H9 (cell line): Measurements from ENCODE around the gene PEAK3. TPM values are rescaled to one million over a fixed set of nuclear protein-coding genes. Genes with fewer than 3 reads are reported as not detected.

Source experiments
- DNase-seq: peaks from one replicate; pipeline ENCODE4 v3.0.0-alpha.2; 2017
- H2AFZ ChIP-seq: one replicate; pipeline ENCODE4 v1.6.1; 2013; ENCODE audit warnings: mild to moderate bottlenecking, low read length, control low read depth, moderate library complexity
- H2AK5ac ChIP-seq: 2 replicates; pipeline ENCODE4 v1.6.1; 2013; ENCODE audit warnings: low read length, control low read depth, mixed read lengths; ENCODE audit not compliant: insufficient read length
- H2BK120ac ChIP-seq: one replicate; pipeline ENCODE4 v1.6.1; 2013; ENCODE audit warnings: low read depth, mild to moderate bottlenecking, low read length, control low read depth, inconsistent platforms; ENCODE audit not compliant: poor library complexity, severe bottlenecking
- H2BK12ac ChIP-seq: 2 replicates; pipeline ENCODE4 v1.6.1; 2013; ENCODE audit warnings: low read length, control low read depth, mixed read lengths, low read depth; ENCODE audit not compliant: insufficient read length
- H2BK15ac ChIP-seq: 2 replicates; pipeline ENCODE4 v1.6.1; 2013; ENCODE audit warnings: low read depth, low read length, control low read depth
- H2BK20ac ChIP-seq: one replicate; pipeline ENCODE4 v1.6.1; 2013; ENCODE audit warnings: low read depth, mild to moderate bottlenecking, low read length, control low read depth, inconsistent platforms; ENCODE audit not compliant: poor library complexity, severe bottlenecking
- H2BK5ac ChIP-seq: 2 replicates; pipeline ENCODE4 v1.6.1; 2013; ENCODE audit warnings: low read length, control low read depth, mixed read lengths; ENCODE audit not compliant: insufficient read length
- H3K14ac ChIP-seq: 2 replicates; pipeline ENCODE4 v1.6.1; 2013; ENCODE audit warnings: low read length, control low read depth; ENCODE audit not compliant: insufficient read depth
- H3K18ac ChIP-seq: 2 replicates; pipeline ENCODE4 v1.6.1; 2013; ENCODE audit warnings: low read depth, mild to moderate bottlenecking, mixed read lengths, low read length, control low read depth; ENCODE audit not compliant: insufficient read length
- H3K23ac ChIP-seq: 2 replicates; pipeline ENCODE4 v1.6.1; 2013; ENCODE audit warnings: low read length, control low read depth, mixed read lengths, low read depth; ENCODE audit not compliant: insufficient read length
- H3K23me2 ChIP-seq: 2 replicates; pipeline ENCODE4 v1.6.1; 2013; ENCODE audit warnings: low read depth, mild to moderate bottlenecking, mixed read lengths, low read length, control low read depth; ENCODE audit not compliant: insufficient read length, poor library complexity, severe bottlenecking
- H3K27ac ChIP-seq: 2 replicates; pipeline ENCODE4 v1.5.1; 2013; ENCODE audit warnings: low read length, control low read depth, mixed read lengths, low read depth; ENCODE audit not compliant: insufficient read length
- H3K27me3 ChIP-seq: 2 replicates; pipeline ENCODE4 v1.6.1; 2013; ENCODE audit warnings: low read length, control low read depth, inconsistent platforms; ENCODE audit not compliant: insufficient read depth
- H3K4ac ChIP-seq: 2 replicates; pipeline ENCODE4 v1.6.1; 2013; ENCODE audit warnings: low read depth, mild to moderate bottlenecking, control low read depth, inconsistent platforms, low read length, moderate library complexity
- H3K4me1 ChIP-seq: 2 replicates; pipeline ENCODE4 v1.6.1; 2013; ENCODE audit warnings: low read length, control low read depth, inconsistent platforms; ENCODE audit not compliant: insufficient read depth
- H3K4me2 ChIP-seq: 2 replicates; pipeline ENCODE4 v1.6.1; 2013; ENCODE audit warnings: low read length, control low read depth, mixed read lengths; ENCODE audit not compliant: insufficient read length, insufficient read depth
- H3K56ac ChIP-seq: 2 replicates; pipeline ENCODE4 v1.6.1; 2013; ENCODE audit warnings: low read depth, mild to moderate bottlenecking, mixed read lengths, low read length, control low read depth; ENCODE audit not compliant: insufficient read length
- H3K79me1 ChIP-seq: 2 replicates; pipeline ENCODE4 v1.6.1; 2013; ENCODE audit warnings: low read depth, mild to moderate bottlenecking, moderate library complexity, low read length, control low read depth, inconsistent platforms; ENCODE audit not compliant: insufficient read depth, poor library complexity, severe bottlenecking
- H3K79me2 ChIP-seq: 2 replicates; pipeline ENCODE4 v1.6.1; 2013; ENCODE audit warnings: low read length, control low read depth, inconsistent platforms; ENCODE audit not compliant: insufficient read depth
- H3K9ac ChIP-seq: 2 replicates; pipeline ENCODE4 v1.6.1; 2013; ENCODE audit warnings: low read length, control low read depth, mixed read lengths; ENCODE audit not compliant: insufficient read length; ENCODE audit errors: extremely low read depth
- H3K9me3 ChIP-seq: one replicate; pipeline ENCODE4 v1.6.1; 2013; ENCODE audit warnings: low read depth, low read length, inconsistent platforms; ENCODE audit not compliant: control insufficient read depth
- H3T11ph ChIP-seq: one replicate; pipeline ENCODE4 v1.6.1; 2013; ENCODE audit warnings: mild to moderate bottlenecking, low read length, control low read depth, inconsistent platforms
- H4K20me1 ChIP-seq: one replicate; pipeline ENCODE4 v1.6.1; 2013; ENCODE audit not compliant: control insufficient read depth, insufficient read length, insufficient read depth
- H4K5ac ChIP-seq: 2 replicates; pipeline ENCODE4 v1.6.1; 2013; ENCODE audit warnings: low read depth, mild to moderate bottlenecking, mixed read lengths, low read length, control low read depth; ENCODE audit not compliant: insufficient read length
- H4K8ac ChIP-seq: replicated peaks from 2 replicates; pipeline ENCODE4 v1.6.1; 2013; ENCODE audit warnings: low read length, control low read depth, mixed read lengths, low read depth; ENCODE audit not compliant: insufficient read length
- H4K91ac ChIP-seq: 2 replicates; pipeline ENCODE4 v1.6.1; 2013; ENCODE audit warnings: low read depth, mild to moderate bottlenecking, moderate library complexity, mixed read lengths, low read length, control low read depth; ENCODE audit not compliant: insufficient read length
- H3K27ac Mint-ChIP-seq, 3 experiments: 2 replicates in 2 of 3; 3 replicates in 1 of 3; pipeline ENCODE4 v1.8.0; 2020 to 2021; ENCODE audit warnings: mixed read lengths in 3 of 3, mild to moderate bottlenecking in 1 of 3, moderate library complexity in 1 of 3
- H3K27me3 Mint-ChIP-seq: 2 replicates; pipeline ENCODE4 v1.8.0; 2021; ENCODE audit warnings: low read depth, mild to moderate bottlenecking, moderate library complexity, mixed read lengths
- H3K36me3 Mint-ChIP-seq, 3 experiments: 2 replicates in 2 of 3; 3 replicates in 1 of 3; pipeline ENCODE4 v1.8.0; 2020 to 2021; ENCODE audit warnings: low read depth in 3 of 3, mixed read lengths in 3 of 3; ENCODE audit not compliant: insufficient read depth in 1 of 3
- H3K4me1 Mint-ChIP-seq, 2 experiments: 2 replicates each; pipeline ENCODE4 v1.8.0; 2020; ENCODE audit warnings: mixed read lengths in 2 of 2
- H3K4me3 Mint-ChIP-seq, 2 experiments: 2 replicates in 1 of 2; 3 replicates in 1 of 2; pipeline ENCODE4 v1.8.0; 2020 to 2021; ENCODE audit warnings: mild to moderate bottlenecking in 2 of 2, mixed read lengths in 2 of 2, moderate library complexity in 1 of 2
- H3K9me3 Mint-ChIP-seq, 2 experiments: 2 replicates in 1 of 2; 3 replicates in 1 of 2; pipeline ENCODE4 v1.8.0; 2020; ENCODE audit warnings: mild to moderate bottlenecking in 2 of 2, mixed read lengths in 2 of 2, moderate library complexity in 1 of 2
- CTCF ChIP-seq: fragments of 200-600 bp; sonication (generic); conservative IDR thresholded peaks from 3 replicates; pipeline ENCODE4 v1.8.0; 2021; ENCODE audit warnings: antibody characterized with exemption, mild to moderate bottlenecking
- WGBS: extraction: QIAGEN DNeasy Blood & Tissue Kit; methylation state at CpG from one replicate; pipeline ENCODE4 v1.1.7; 2013; ENCODE audit warnings: missing lambda C conversion rate, low lambda C conversion rate, mixed read lengths; ENCODE audit not compliant: insufficient read length; ENCODE audit errors: extremely low coverage; 5-methylcytosine and 5-hydroxymethylcytosine counted together
- total RNA-seq: library from RNA; stranded (reverse); gene quantifications from 2 replicates; pipeline ENCODE4 v1.2.1, GENCODE V29; 2021

PEAK3 gene
- total RNA-seq, 1 experiment from 2014 or later, result not detected

- peaks cover 9% of the 10 kb centered on the region for H3K23me2 ChIP-seq
- peaks cover 5% of the 10 kb centered on the region; the same call in 1 of the 2 replicates for H3K79me2 ChIP-seq
- no peak overlapping the region for H3K14ac ChIP-seq
- H3K9ac ChIP-seq, result peak overlapping the region; percentile 85
- no peak overlapping the region for H3K4ac ChIP-seq
- peaks cover 5% of the 10 kb centered on the region; the same call in 1 of the 2 replicates for H3K4me1 ChIP-seq
- no peak overlapping the region for H2BK120ac ChIP-seq
- Mint-ChIP-seq H3K27ac (peak overlapping the region; percentile 95 to 99 (median 98)), H3K4me1 (peaks cover 36 to 47% of the 10 kb centered on the region in 2 experiments), H3K27me3 (peaks cover 1% of the 10 kb centered on the region; the same call in 1 of the 2 replicates), H3K4me3 (peak overlapping the region; percentile 98 to 99), H3K9me3 (no peaks in the 10 kb centered on the region), H3K36me3 (peaks cover 6 to 36% (median 35%) of the 10 kb centered on the region in 3 experiments)
- no peaks in the 10 kb centered on the region for H3K79me1 ChIP-seq
- peak overlapping the region; percentile 88 for H3K18ac ChIP-seq
- H2BK5ac ChIP-seq, result no peak overlapping the region
- H3K56ac ChIP-seq, result no peak overlapping the region
- no peak overlapping the region for H2BK15ac ChIP-seq
- H2BK12ac ChIP-seq, result no peak overlapping the region
- no peaks in the 10 kb centered on the region for H3K27me3 ChIP-seq
- H3K9me3 ChIP-seq, result no peaks in the 10 kb centered on the region
- no peak overlapping the region for H2AK5ac ChIP-seq
- TF ChIP-seq CTCF, result no peak
- no peak overlapping the region for H3K23ac ChIP-seq
- H3K4me2 ChIP-seq, result peak overlapping the region; percentile 90
- DNase-seq, result peak; percentile 81
- no peak overlapping the region for H2AFZ ChIP-seq
- no peak overlapping the region for H3T11ph ChIP-seq
- peaks cover 5% of the 10 kb centered on the region for H4K20me1 ChIP-seq
- H3K27ac ChIP-seq, result no peak overlapping the region
- H4K8ac ChIP-seq, result no peak overlapping the region
- H2BK20ac ChIP-seq, result no peak overlapping the region
- H4K5ac ChIP-seq, result no peak overlapping the region
- no peak overlapping the region for H4K91ac ChIP-seq
- WGBS, result no CpG with 5 or more reads among the region's 18 CpGs
Measured at GRCh38 chr19:2327773-2328400, 45.9 kb upstream of the PEAK3 start.
